ENCODE results near the gene KRT84. TPM values are rescaled to one million over a fixed set of nuclear protein-coding genes. Genes with fewer than 3 reads are reported as not detected.

KRT84 gene
- total RNA-seq, 1 experiment from 2014 or later: 0.15 TPM

GRCh38 chr12:52382854-52383253 is 2.6 kb downstream of the KRT84 start:
- no peak for TF ChIP-seq EZH2 (IDR thresholded peaks at IDR 0.05; ENCODE audit: low read length, unreplicated experiment)
- DNase-seq (no peak), ATAC-seq (no peak)
- H3K36me3 ChIP-seq (ENCODE audit: low read depth, low read length): no peaks in the 10 kb centered on the region
- ChIA-PET CTCF (no interaction called here), POLR2A (ENCODE audit: unreplicated experiment) (no interaction called here)
- H3K4me1 ChIP-seq (ENCODE audit: insufficient read depth, low read length): no peaks in the 10 kb centered on the region
- H3K4me3 ChIP-seq (ENCODE audit: low read length): no peak overlapping the region
- no peaks in the 10 kb centered on the region for H3K9me2 ChIP-seq (replicated peaks; ENCODE audit: low read length)
- H3K9me3 ChIP-seq (ENCODE audit: low read length): no peaks in the 10 kb centered on the region
- no peaks in the 10 kb centered on the region for H3K27me3 ChIP-seq (ENCODE audit: low read length)
- BruUV-seq (replicated peaks): no TSS peak
- H3K4me2 ChIP-seq (ENCODE audit: low read length): no peak overlapping the region
- intact Hi-C loops (cut with micrococcal nuclease): no loop called here
- no peak overlapping the region for H3K9ac ChIP-seq (ENCODE audit: low read length)
- no peaks in the 10 kb centered on the region for H3K79me2 ChIP-seq (ENCODE audit: low read length)
- H3K27ac ChIP-seq (ENCODE audit: low read length): no peak overlapping the region
- H3F3A ChIP-seq (ENCODE audit: low read length, unreplicated experiment): no peaks in the 10 kb centered on the region
- H2AFZ ChIP-seq (ENCODE audit: low read length): no peak overlapping the region
- no peaks in the 10 kb centered on the region for H4K20me1 ChIP-seq (ENCODE audit: low read length)

GRCh38 chr12:52381206-52381605 is 4.2 kb downstream of the KRT84 start:
- intact Hi-C loops (cut with micrococcal nuclease): no loop called here
- POLR2A ChIA-PET (ENCODE audit: unreplicated experiment): no interaction called here
- Histone ChIP-seq H3K36me3 (ENCODE audit: low read depth, low read length) (no peaks in the 10 kb centered on the region), H3K9me3 (ENCODE audit: low read length) (no peaks in the 10 kb centered on the region), H4K20me1 (ENCODE audit: low read length) (no peaks in the 10 kb centered on the region), H3K4me3 (ENCODE audit: low read length) (no peak overlapping the region), H3K27me3 (ENCODE audit: low read length) (no peaks in the 10 kb centered on the region), H3K27ac (ENCODE audit: low read length) (no peak overlapping the region), H3K9me2 (replicated peaks; ENCODE audit: low read length) (no peaks in the 10 kb centered on the region), H3K4me2 (ENCODE audit: low read length) (no peak overlapping the region), H3K4me1 (ENCODE audit: insufficient read depth, low read length) (no peaks in the 10 kb centered on the region), H2AFZ (ENCODE audit: low read length) (no peak overlapping the region), H3K9ac (ENCODE audit: low read length) (no peak overlapping the region), H3F3A (ENCODE audit: low read length, unreplicated experiment) (no peaks in the 10 kb centered on the region), H3K79me2 (ENCODE audit: low read length) (no peaks in the 10 kb centered on the region)
- CTCF ChIA-PET: interaction anchor here (0.6 to 1.0 kb wide), 2 partner anchors 9 to 597 kb away, joined by 3 to 4 read pairs; no protein-coding TSS in a partner anchor
- DNase-seq (no peak), ATAC-seq (no peak)
- TF ChIP-seq EZH2phosphoT487 (IDR thresholded peaks at IDR 0.05; ENCODE audit: borderline replicate concordance, low read length): no peak
- TF ChIP-seq CTCF (conservative IDR thresholded peaks at IDR 0.05; ENCODE audit: low read depth, low read length): no peak
- no peak for TF ChIP-seq EZH2 (IDR thresholded peaks at IDR 0.05; ENCODE audit: low read length, unreplicated experiment)
- no TSS peak for BruUV-seq (replicated peaks)

- no peak overlapping the region for H3K27ac ChIP-seq (ENCODE audit: low read length)
- intact Hi-C loops (cut with micrococcal nuclease): no loop called here
- no TSS peak for BruUV-seq (replicated peaks)
Measured at GRCh38 chr12:52380271-52380694, 5.2 kb downstream of the KRT84 start.

More at GRCh38 chr12:52380271-52380694, 5.2 kb downstream of the KRT84 start:
- H3K9me2 ChIP-seq (replicated peaks; ENCODE audit: low read length): no peaks in the 10 kb centered on the region
- no peaks in the 10 kb centered on the region for H3K4me1 ChIP-seq (ENCODE audit: insufficient read depth, low read length)
- no peak overlapping the region for H3K4me2 ChIP-seq (ENCODE audit: low read length)
- peak; percentile 54 for DNase-seq
- no peak overlapping the region for H2AFZ ChIP-seq (ENCODE audit: low read length)
- ATAC-seq: peak; percentile 63
- no peaks in the 10 kb centered on the region for H4K20me1 ChIP-seq (ENCODE audit: low read length)
- H3K4me3 ChIP-seq (ENCODE audit: low read length): no peak overlapping the region
- CTCF ChIA-PET: interaction anchor here (0.6 to 0.7 kb wide), 2 partner anchors 217 to 513 kb away, joined by 3 read pairs; no protein-coding TSS in a partner anchor
- H3K9me3 ChIP-seq (ENCODE audit: low read length): no peaks in the 10 kb centered on the region
- no peaks in the 10 kb centered on the region for H3K79me2 ChIP-seq (ENCODE audit: low read length)
- H3K9ac ChIP-seq (ENCODE audit: low read length): no peak overlapping the region
- POLR2A ChIA-PET (ENCODE audit: unreplicated experiment): no interaction called here
- TF ChIP-seq EZH2phosphoT487 (IDR thresholded peaks at IDR 0.05; ENCODE audit: borderline replicate concordance, low read length) (no peak), CTCF (conservative IDR thresholded peaks at IDR 0.05; ENCODE audit: low read depth, low read length) (peak; percentile 75)
- no peaks in the 10 kb centered on the region for H3K36me3 ChIP-seq (ENCODE audit: low read depth, low read length)
- H3F3A ChIP-seq (ENCODE audit: low read length, unreplicated experiment): no peaks in the 10 kb centered on the region
- H3K27me3 ChIP-seq (ENCODE audit: low read length): no peaks in the 10 kb centered on the region

Measured in PC-3 (cell line).